ENCODE measurements around the gene ST7. TPM values are rescaled to one million over a fixed set of nuclear protein-coding genes. Genes with fewer than 3 reads are reported as not detected.
"Not testable (repeated sequence)": the region's sequence is repeated elsewhere in the genome, so short reads cannot be mapped to it uniquely, and the experiment has no call there.

ST7 gene
- total RNA-seq, 1 donor from 2014 or later: 39.3 TPM

GRCh38 chr7:116955801-116956476 is 2.6 kb downstream of the ST7 start:
- no peak overlapping the region for H3K9ac ChIP-seq (ENCODE audit: low read length)
- H3K36me3 Mint-ChIP-seq (ENCODE audit: low read depth, unreplicated experiment): peaks cover 4% of the 10 kb centered on the region
- peaks cover 25% of the 10 kb centered on the region for H3K4me1 Mint-ChIP-seq (ENCODE audit: low read depth, unreplicated experiment)
- TF ChIP-seq EZH2 (IDR thresholded peaks at IDR 0.05; ENCODE audit: insufficient read depth, low read length) (no peak), CTCF (IDR thresholded peaks at IDR 0.05; ENCODE audit: insufficient read depth, low read depth, low read length) (no peak)
- no peaks in the 10 kb centered on the region for H3K27me3 ChIP-seq (ENCODE audit: insufficient read depth, low read length)
- peak overlapping the region; percentile 5 for H3K4me2 ChIP-seq (ENCODE audit: low read length)
- no peak overlapping the region for H3K27ac ChIP-seq (ENCODE audit: low read depth, low read length)
- peak overlapping the region; percentile 96 for H3K4me3 Mint-ChIP-seq (ENCODE audit: unreplicated experiment)
- peaks cover 65% of the 10 kb centered on the region for H3K79me2 ChIP-seq (ENCODE audit: insufficient read depth, low read length)
- no peak overlapping the region for H3K27ac Mint-ChIP-seq (ENCODE audit: unreplicated experiment)
- H3K27me3 Mint-ChIP-seq (ENCODE audit: low read depth, unreplicated experiment): no peaks in the 10 kb centered on the region
- no peaks in the 10 kb centered on the region for H3K9me3 Mint-ChIP-seq (ENCODE audit: unreplicated experiment)
- no peak for FAIRE-seq
- H3K4me1 ChIP-seq (ENCODE audit: insufficient read depth, low read length): peaks cover 19% of the 10 kb centered on the region
- H3K4me3 ChIP-seq (ENCODE audit: insufficient read depth, low read depth, low read length): no peak overlapping the region
- DNase-seq (ENCODE audit: low read depth): peak; percentile 41
- H2AFZ ChIP-seq (ENCODE audit: low read depth, low read length): no peak overlapping the region
- no peaks in the 10 kb centered on the region for H3K9me3 ChIP-seq (ENCODE audit: insufficient read depth, low read depth, low read length)
- peaks cover 23% of the 10 kb centered on the region for H4K20me1 ChIP-seq (ENCODE audit: insufficient read depth, low read length)
- no peaks in the 10 kb centered on the region for H3K36me3 ChIP-seq (ENCODE audit: insufficient read depth, low read length)

- no peak for TF ChIP-seq EZH2 (IDR thresholded peaks at IDR 0.05; ENCODE audit: insufficient read depth, low read length)
- TF ChIP-seq CTCF (IDR thresholded peaks at IDR 0.05; ENCODE audit: insufficient read depth, low read depth, low read length): no peak
- Mint-ChIP-seq H3K36me3 (ENCODE audit: low read depth, unreplicated experiment) (peaks cover 6% of the 10 kb centered on the region), H3K27ac (ENCODE audit: unreplicated experiment) (no peak overlapping the region), H3K27me3 (ENCODE audit: low read depth, unreplicated experiment) (no peaks in the 10 kb centered on the region), H3K4me1 (ENCODE audit: low read depth, unreplicated experiment) (peaks cover 23% of the 10 kb centered on the region), H3K4me3 (ENCODE audit: unreplicated experiment) (peak overlapping the region; percentile 47), H3K9me3 (ENCODE audit: unreplicated experiment) (no peaks in the 10 kb centered on the region)
- Histone ChIP-seq H3K27ac (ENCODE audit: low read depth, low read length) (no peak overlapping the region), H3K4me3 (ENCODE audit: insufficient read depth, low read depth, low read length) (no peak overlapping the region), H3K4me1 (ENCODE audit: insufficient read depth, low read length) (peaks cover 19% of the 10 kb centered on the region), H3K27me3 (ENCODE audit: insufficient read depth, low read length) (no peaks in the 10 kb centered on the region), H3K9me3 (ENCODE audit: insufficient read depth, low read depth, low read length) (no peaks in the 10 kb centered on the region), H2AFZ (ENCODE audit: low read depth, low read length) (no peak overlapping the region), H3K79me2 (ENCODE audit: insufficient read depth, low read length) (peaks cover 70% of the 10 kb centered on the region), H4K20me1 (ENCODE audit: insufficient read depth, low read length) (peaks cover 26% of the 10 kb centered on the region), H3K36me3 (ENCODE audit: insufficient read depth, low read length) (no peaks in the 10 kb centered on the region), H3K9ac (ENCODE audit: low read length) (no peak overlapping the region), H3K4me2 (ENCODE audit: low read length) (no peak overlapping the region)
- FAIRE-seq: no peak
- DNase-seq (ENCODE audit: low read depth): no peak
These were observed 3.1 kb downstream of the ST7 start for GRCh38 chr7:116956477-116956804.

- Histone ChIP-seq H3K4me3 (ENCODE audit: insufficient read depth, low read depth, low read length) (no peak overlapping the region), H3K79me2 (ENCODE audit: insufficient read depth, low read length) (peaks cover 82% of the 10 kb centered on the region), H3K36me3 (ENCODE audit: insufficient read depth, low read length) (no peaks in the 10 kb centered on the region), H3K4me2 (ENCODE audit: low read length) (no peak overlapping the region), H3K9ac (ENCODE audit: low read length) (no peak overlapping the region), H2AFZ (ENCODE audit: low read depth, low read length) (no peak overlapping the region), H3K4me1 (ENCODE audit: insufficient read depth, low read length) (peaks cover 15% of the 10 kb centered on the region), H4K20me1 (ENCODE audit: insufficient read depth, low read length) (peaks cover 33% of the 10 kb centered on the region), H3K27me3 (ENCODE audit: insufficient read depth, low read length) (no peaks in the 10 kb centered on the region), H3K9me3 (ENCODE audit: insufficient read depth, low read depth, low read length) (no peaks in the 10 kb centered on the region), H3K27ac (ENCODE audit: low read depth, low read length) (no peak overlapping the region)
- Mint-ChIP-seq H3K9me3 (ENCODE audit: unreplicated experiment) (peaks cover 2% of the 10 kb centered on the region), H3K4me1 (ENCODE audit: low read depth, unreplicated experiment) (peaks cover 24% of the 10 kb centered on the region), H3K27me3 (ENCODE audit: low read depth, unreplicated experiment) (no peaks in the 10 kb centered on the region), H3K4me3 (ENCODE audit: unreplicated experiment) (no peak overlapping the region), H3K27ac (ENCODE audit: unreplicated experiment) (no peak overlapping the region), H3K36me3 (ENCODE audit: low read depth, unreplicated experiment) (peaks cover 6% of the 10 kb centered on the region)
- TF ChIP-seq CTCF (IDR thresholded peaks at IDR 0.05; ENCODE audit: insufficient read depth, low read depth, low read length) (no peak), EZH2 (IDR thresholded peaks at IDR 0.05; ENCODE audit: insufficient read depth, low read length) (no peak)
- FAIRE-seq: no peak
- DNase-seq (ENCODE audit: low read depth): no peak
These were observed 4.6 kb downstream of the ST7 start for GRCh38 chr7:116957874-116958273.

GRCh38 chr7:116961966-116962673 is 8.8 kb downstream of the ST7 start:
- H3K4me3 Mint-ChIP-seq (ENCODE audit: unreplicated experiment); H3K27me3 Mint-ChIP-seq (ENCODE audit: low read depth, unreplicated experiment); H3K9ac ChIP-seq (ENCODE audit: low read length); H2AFZ ChIP-seq (ENCODE audit: low read depth, low read length); H3K27me3 ChIP-seq (ENCODE audit: insufficient read depth, low read length); H3K36me3 ChIP-seq (ENCODE audit: insufficient read depth, low read length); H3K27ac ChIP-seq (ENCODE audit: low read depth, low read length); FAIRE-seq; H3K27ac Mint-ChIP-seq (ENCODE audit: unreplicated experiment); H3K9me3 Mint-ChIP-seq (ENCODE audit: unreplicated experiment); DNase-seq (ENCODE audit: low read depth); H3K4me3 ChIP-seq (ENCODE audit: insufficient read depth, low read depth, low read length); H3K4me1 ChIP-seq (ENCODE audit: insufficient read depth, low read length); H3K4me2 ChIP-seq (ENCODE audit: low read length); H3K9me3 ChIP-seq (ENCODE audit: insufficient read depth, low read depth, low read length); H3K36me3 Mint-ChIP-seq (ENCODE audit: low read depth, unreplicated experiment): not testable (repeated sequence)
- H3K4me1 Mint-ChIP-seq (ENCODE audit: low read depth, unreplicated experiment): peaks cover 13% of the 10 kb centered on the region
- Histone ChIP-seq H3K79me2 (ENCODE audit: insufficient read depth, low read length) (peaks cover 80% of the 10 kb centered on the region), H4K20me1 (ENCODE audit: insufficient read depth, low read length) (peaks cover 33% of the 10 kb centered on the region)
